HCT116 (cell line): ENCODE data around the gene FOXB1. TPM values are rescaled to one million over a fixed set of nuclear protein-coding genes. Genes with fewer than 3 reads are reported as not detected.

Experiments
- ATAC-seq: fragments of 200-7000 bp; cut with Tn5 transposase; 2 replicates; pipeline ENCODE4 v1.9.1; 2020; ENCODE audit warnings: mild to moderate bottlenecking, moderate library complexity
- BruUV-seq: library from RNA; stranded (reverse); fragments of 400-500 nt; replicated peaks from 2 replicates; lab custom pipeline; 2021; lab: Mats Ljungman, UMichigan
- CTCF ChIA-PET: fragments of 300-600 bp; sonication (Branson Sonifier 250); formaldehyde crosslinking; loops from one replicate; lab custom pipeline; 2021; ENCODE audit warnings: antibody characterized with exemption; lab: Charles Lee
- POLR2A ChIA-PET: fragments of 300-600, 350-600 bp; sonication (Branson Sonifier 250); formaldehyde crosslinking; loops from one replicate; lab custom pipeline; 2021; ENCODE audit warnings: antibody characterized with exemption; lab: Charles Lee
- RAD21 ChIA-PET, 2 experiments: fragments of 300-600 bp; sonication (Branson Sonifier 250); formaldehyde crosslinking; loops; one replicate each; lab custom pipeline; 2023; ENCODE audit warnings: low total read pairs in 2 of 2; ENCODE audit not compliant: uncharacterized antibody in 2 of 2, unreplicated experiment in 2 of 2, low non-redundant PET in 1 of 2; lab: Charles Lee
- DNase-seq: peaks from one replicate; pipeline ENCODE4 v3.0.0-alpha.2; 2010; ENCODE audit warnings: low read depth, low spot score
- H2AFZ ChIP-seq: fragments of 200-600 bp; shearing (Covaris generic), sonication (generic); 2 replicates; pipeline ENCODE4 v1.6.1; 2017; ENCODE audit warnings: low read depth, mixed run types, mixed read lengths, antibody characterized with exemption, low read length; ENCODE audit not compliant: poor library complexity, severe bottlenecking
- H3K27ac ChIP-seq: 2 replicates; pipeline ENCODE4 v1.5.1; 2012; ENCODE audit warnings: low read depth, low read length
- H3K27me3 ChIP-seq: fragments of 200-600 bp; sonication (generic); 2 replicates; pipeline ENCODE4 v1.6.1; 2016; ENCODE audit warnings: mixed run types, low read length, mixed read lengths; ENCODE audit not compliant: insufficient read depth
- H3K36me3 ChIP-seq, 2 experiments: fragments of 200-500 bp in 1 of 2; fragments of 200-600 bp in 1 of 2; sonication (Bioruptor generic) in 1 of 2; sonication (generic) in 1 of 2; 2 replicates each; pipeline versions ENCODE4 v1.5.1 to v1.6.1; 2014 to 2016; ENCODE audit warnings: low read length in 2 of 2, inconsistent platforms in 1 of 2, mixed read lengths in 1 of 2, mixed run types in 1 of 2; ENCODE audit not compliant: insufficient read depth in 2 of 2, control insufficient read depth in 1 of 2
- H3K4me1 ChIP-seq, 2 experiments: fragments of 200-600 bp in 1 of 2; sonication (generic) in 1 of 2; 2 replicates each; pipeline versions ENCODE4 v1.5.1 to v1.6.1; 2012 to 2017; ENCODE audit warnings: low read length in 2 of 2, inconsistent platforms in 1 of 2, mild to moderate bottlenecking in 1 of 2, mixed read lengths in 1 of 2, mixed run types in 1 of 2, moderate library complexity in 1 of 2; ENCODE audit not compliant: insufficient read depth in 2 of 2, control insufficient read depth in 1 of 2
- H3K4me2 ChIP-seq: fragments of 200-600 bp; sonication (generic); 2 replicates; pipeline ENCODE4 v1.6.1; 2017; ENCODE audit warnings: mixed run types, low read length, mixed read lengths
- H3K4me3 ChIP-seq, 2 experiments: fragments of 200-600 bp in 1 of 2; sonication (generic) in 1 of 2; replicated peaks in 1 of 2; 2 replicates each; pipeline ENCODE4 v1.5.1; 2011 to 2016; ENCODE audit warnings: low read length in 2 of 2, control low read depth in 1 of 2, low read depth in 1 of 2, mild to moderate bottlenecking in 1 of 2, mixed read lengths in 1 of 2, mixed run types in 1 of 2
- H3K79me2 ChIP-seq: fragments of 200-600 bp; sonication (generic); 2 replicates; pipeline ENCODE4 v1.6.1; 2017; ENCODE audit warnings: mild to moderate bottlenecking, mixed run types, low read length, moderate library complexity, mixed read lengths; ENCODE audit not compliant: insufficient read depth
- H3K9ac ChIP-seq: fragments of 200-600 bp; sonication (generic); 2 replicates; pipeline ENCODE4 v1.6.1; 2016; ENCODE audit warnings: low read length, mixed read lengths
- H3K9me2 ChIP-seq: fragments of 200-600 bp; sonication (generic), shearing (Covaris generic); 2 replicates; pipeline ENCODE4 v1.6.1; 2017; ENCODE audit warnings: mixed run types, mild to moderate bottlenecking, moderate library complexity; ENCODE audit not compliant: insufficient read depth
- H3K9me3 ChIP-seq, 2 experiments: fragments of 200-500 bp in 1 of 2; fragments of 200-600 bp in 1 of 2; sonication (Bioruptor generic) in 1 of 2; sonication (generic) in 1 of 2; 2 replicates each; pipeline ENCODE4 v1.6.1; 2014 to 2017; ENCODE audit warnings: low read length in 2 of 2, mixed read lengths in 2 of 2, inconsistent platforms in 1 of 2, low read depth in 1 of 2, mild to moderate bottlenecking in 1 of 2, mixed run types in 1 of 2, moderate library complexity in 1 of 2; ENCODE audit not compliant: control insufficient read depth in 1 of 2, insufficient read depth in 1 of 2
- H4K20me1 ChIP-seq: fragments of 200-600 bp; sonication (generic), shearing (Covaris generic); 2 replicates; pipeline ENCODE4 v1.6.1; 2017; ENCODE audit warnings: mixed run types, mild to moderate bottlenecking, moderate library complexity; ENCODE audit not compliant: insufficient read depth
- CBX3 ChIP-seq: IDR thresholded peaks from 2 replicates; pipeline ENCODE4 v1.6.1; 2012; ENCODE audit warnings: low read depth
- CTCF ChIP-seq, 3 experiments: fragments of 200-600 bp in 1 of 3; sonication (generic) in 1 of 3; IDR thresholded peaks in 2 of 3; conservative IDR thresholded peaks in 1 of 3; 2 replicates each; pipeline ENCODE4 v1.5.1; 2012 to 2017; ENCODE audit warnings: low read depth in 2 of 3, low read length in 2 of 3, antibody characterized with exemption in 1 of 3, borderline replicate concordance in 1 of 3, control low read depth in 1 of 3, mild to moderate bottlenecking in 1 of 3, mixed read lengths in 1 of 3, mixed run types in 1 of 3, moderate library complexity in 1 of 3; ENCODE audit not compliant: insufficient read depth in 1 of 3
- ELF1 ChIP-seq: IDR thresholded peaks from 2 replicates; pipeline ENCODE4 v1.6.1; 2012; ENCODE audit warnings: low read depth, borderline replicate concordance
- EZH2phosphoT487 ChIP-seq: fragments of 200-600 bp; IDR thresholded peaks from 2 replicates; pipeline ENCODE4 v1.6.1; 2018; ENCODE audit warnings: antibody characterized with exemption, borderline replicate concordance
- JUND ChIP-seq: IDR thresholded peaks from 2 replicates; pipeline ENCODE4 v1.6.1; 2012
- RAD21 ChIP-seq: IDR thresholded peaks from 2 replicates; pipeline ENCODE4 v1.6.1; 2012; ENCODE audit warnings: low read depth, mild to moderate bottlenecking
- SP1 ChIP-seq: IDR thresholded peaks from 2 replicates; pipeline ENCODE4 v1.6.1; 2012; ENCODE audit warnings: low read depth
- SRF ChIP-seq: IDR thresholded peaks from 2 replicates; pipeline ENCODE4 v1.6.1; 2012; ENCODE audit warnings: low read depth
- TCF7L2 ChIP-seq: IDR thresholded peaks from 2 replicates; pipeline ENCODE4 v1.7.0; 2011; ENCODE audit warnings: borderline replicate concordance, inconsistent platforms; ENCODE audit not compliant: insufficient read depth, insufficient read length; ENCODE audit errors: extremely low read depth
- YY1 ChIP-seq: IDR thresholded peaks from 2 replicates; pipeline ENCODE4 v1.6.1; 2011; ENCODE audit warnings: low read length, low read depth, moderate library complexity, mild to moderate bottlenecking; ENCODE audit not compliant: insufficient replicate concordance; ENCODE audit errors: extremely low read depth
- ZFX ChIP-seq: fragments of 450-650 bp; IDR thresholded peaks from 2 replicates; pipeline ENCODE4 v1.6.1; 2017
- ZNF274 ChIP-seq: fragments of 200-500 bp; sonication (Bioruptor generic); IDR thresholded peaks from 2 replicates; pipeline ENCODE4 v1.6.1; 2014; ENCODE audit warnings: mild to moderate bottlenecking, low read depth, low read length, inconsistent platforms
- intact Hi-C: fragments of 100-400 bp; cut with micrococcal nuclease; formaldehyde crosslinking; loops from 2 replicates; pipeline ENCODE4 v1.10.0; 2022
- total RNA-seq: library from RNA; stranded (reverse); gene quantifications from one replicate; pipeline ENCODE4 v1.2.1, GENCODE V29; 2021; ENCODE audit not compliant: unreplicated experiment
- TF ChIP-seq, protein P1 (sequence below): IDR thresholded peaks from 2 replicates; pipeline ENCODE4 v1.6.1; 2011; ENCODE audit warnings: mild to moderate bottlenecking, low read length, moderate library complexity; ENCODE audit not compliant: insufficient replicate concordance; ENCODE audit errors: extremely low read depth
- TF ChIP-seq, protein P2 (sequence below): IDR thresholded peaks from 2 replicates; pipeline ENCODE4 v1.6.1; 2012

FOXB1 gene
- total RNA-seq, 1 experiment from 2014 or later = not detected

DNA sequence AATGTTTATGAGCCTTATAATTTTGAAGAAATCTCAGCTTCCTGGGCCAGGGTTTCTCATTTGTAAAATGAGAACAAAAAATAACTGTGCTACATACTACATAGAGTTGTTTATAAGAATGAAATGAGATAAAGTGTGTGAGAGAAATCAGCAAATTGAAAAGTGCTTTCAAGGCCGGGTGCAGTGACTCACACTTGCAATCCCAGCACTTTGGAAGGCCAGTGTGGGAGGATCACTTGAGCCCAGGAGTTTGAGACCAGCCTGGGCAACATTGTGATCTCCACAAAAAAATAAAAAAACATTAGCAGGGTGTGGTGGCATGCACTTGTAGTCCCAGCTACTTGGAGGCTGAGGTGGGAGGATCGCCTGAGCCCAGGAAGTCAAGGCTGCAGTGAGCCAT is 22.4 kb downstream of the FOXB1 start (continued):
- TF ChIP-seq, protein P1, sequence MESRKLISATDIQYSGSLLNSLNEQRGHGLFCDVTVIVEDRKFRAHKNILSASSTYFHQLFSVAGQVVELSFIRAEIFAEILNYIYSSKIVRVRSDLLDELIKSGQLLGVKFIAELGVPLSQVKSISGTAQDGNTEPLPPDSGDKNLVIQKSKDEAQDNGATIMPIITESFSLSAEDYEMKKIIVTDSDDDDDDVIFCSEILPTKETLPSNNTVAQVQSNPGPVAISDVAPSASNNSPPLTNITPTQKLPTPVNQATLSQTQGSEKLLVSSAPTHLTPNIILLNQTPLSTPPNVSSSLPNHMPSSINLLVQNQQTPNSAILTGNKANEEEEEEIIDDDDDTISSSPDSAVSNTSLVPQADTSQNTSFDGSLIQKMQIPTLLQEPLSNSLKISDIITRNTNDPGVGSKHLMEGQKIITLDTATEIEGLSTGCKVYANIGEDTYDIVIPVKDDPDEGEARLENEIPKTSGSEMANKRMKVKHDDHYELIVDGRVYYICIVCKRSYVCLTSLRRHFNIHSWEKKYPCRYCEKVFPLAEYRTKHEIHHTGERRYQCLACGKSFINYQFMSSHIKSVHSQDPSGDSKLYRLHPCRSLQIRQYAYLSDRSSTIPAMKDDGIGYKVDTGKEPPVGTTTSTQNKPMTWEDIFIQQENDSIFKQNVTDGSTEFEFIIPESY = no peak
- TF ChIP-seq YY1 (no peak), SP1 (no peak), ZNF274 (no peak), JUND (no peak)

- CTCF ChIA-PET = no interaction called here
- no peak for ATAC-seq
- intact Hi-C loops = no loop called here
These were observed 31.2 kb downstream of the FOXB1 start for GRCh38 chr15:60035344-60035743.

More at GRCh38 chr15:60035344-60035743, 31.2 kb downstream of the FOXB1 start:
- POLR2A ChIA-PET = no interaction called here
- no peak for DNase-seq
- Histone ChIP-seq H3K4me2 (no peak overlapping the region), H3K4me3 (no peak overlapping the region), H3K27ac (no peak overlapping the region), H4K20me1 (no peaks in the 10 kb centered on the region), H3K36me3 (no peaks in the 10 kb centered on the region), H3K79me2 (no peaks in the 10 kb centered on the region), H3K9ac (no peak overlapping the region), H3K9me3 (no peaks in the 10 kb centered on the region), H3K27me3 (peaks cover 45% of the 10 kb centered on the region), H3K9me2 (no peaks in the 10 kb centered on the region), H2AFZ (no peak overlapping the region), H3K4me1 (no peaks in the 10 kb centered on the region)
- no TSS peak for BruUV-seq
- RAD21 ChIA-PET = no interaction called here
- TF ChIP-seq, protein P1 = no peak
- TF ChIP-seq CTCF (IDR thresholded peaks at IDR 0.05 in 2 of 3, conservative IDR thresholded peaks at IDR 0.05 in 1 of 3; ENCODE audit: borderline replicate concordance in 1 of 3, insufficient read depth in 1 of 3, low read depth in 2 of 3, low read length in 2 of 3) (no peak), ZFX (no peak), TCF7L2 (no peak), RAD21 (no peak), SP1 (no peak), CBX3 (no peak), SRF (no peak), EZH2phosphoT487 (no peak), ZNF274 (no peak), ELF1 (no peak), JUND (no peak)
- TF ChIP-seq, protein P2, sequence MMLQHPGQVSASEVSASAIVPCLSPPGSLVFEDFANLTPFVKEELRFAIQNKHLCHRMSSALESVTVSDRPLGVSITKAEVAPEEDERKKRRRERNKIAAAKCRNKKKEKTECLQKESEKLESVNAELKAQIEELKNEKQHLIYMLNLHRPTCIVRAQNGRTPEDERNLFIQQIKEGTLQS = no peak
